Epithelial cell of esophagus (primary cell): ENCODE results near the gene VWA3B.
"Not testable (repeated sequence)": the region's sequence is repeated elsewhere in the genome, so short reads cannot be mapped to it uniquely, and the experiment has no call there.

Experiments
- DNase-seq: peaks from one replicate; pipeline ENCODE4 v3.0.0; 2010; ENCODE audit warnings: low read depth
- H3K4me3 ChIP-seq: 2 replicates; pipeline ENCODE4 v1.5.1; 2011; ENCODE audit warnings: mild to moderate bottlenecking, low read length, control low read depth
- TF ChIP-seq, protein P1 (sequence below): IDR thresholded peaks from 2 replicates; pipeline ENCODE4 v1.5.1; 2011; ENCODE audit warnings: low read depth, mild to moderate bottlenecking, low read length, control low read depth, inconsistent platforms; ENCODE audit not compliant: insufficient read depth; ENCODE audit errors: missing control alignments

VWA3B gene

DNA sequence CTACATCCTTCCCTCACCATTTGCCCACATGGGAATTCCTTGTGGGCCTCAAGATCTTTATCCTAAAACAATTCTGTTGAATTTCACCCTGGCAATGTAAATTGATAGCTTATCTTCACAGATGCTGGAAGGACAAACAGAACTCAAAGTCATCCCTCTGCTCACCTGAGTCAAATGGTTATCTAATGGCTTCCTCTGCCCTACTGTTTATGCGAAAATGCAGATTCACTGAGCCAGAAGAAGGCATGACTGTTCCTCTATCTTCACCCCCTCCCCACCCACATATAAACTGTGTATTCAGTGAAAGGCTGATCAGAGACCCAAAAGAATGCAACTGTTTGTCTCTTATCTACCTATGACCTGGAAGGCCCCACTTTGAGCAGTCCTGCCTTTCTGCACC, 43.9 kb upstream of the VWA3B start:
- TF ChIP-seq, protein P1, sequence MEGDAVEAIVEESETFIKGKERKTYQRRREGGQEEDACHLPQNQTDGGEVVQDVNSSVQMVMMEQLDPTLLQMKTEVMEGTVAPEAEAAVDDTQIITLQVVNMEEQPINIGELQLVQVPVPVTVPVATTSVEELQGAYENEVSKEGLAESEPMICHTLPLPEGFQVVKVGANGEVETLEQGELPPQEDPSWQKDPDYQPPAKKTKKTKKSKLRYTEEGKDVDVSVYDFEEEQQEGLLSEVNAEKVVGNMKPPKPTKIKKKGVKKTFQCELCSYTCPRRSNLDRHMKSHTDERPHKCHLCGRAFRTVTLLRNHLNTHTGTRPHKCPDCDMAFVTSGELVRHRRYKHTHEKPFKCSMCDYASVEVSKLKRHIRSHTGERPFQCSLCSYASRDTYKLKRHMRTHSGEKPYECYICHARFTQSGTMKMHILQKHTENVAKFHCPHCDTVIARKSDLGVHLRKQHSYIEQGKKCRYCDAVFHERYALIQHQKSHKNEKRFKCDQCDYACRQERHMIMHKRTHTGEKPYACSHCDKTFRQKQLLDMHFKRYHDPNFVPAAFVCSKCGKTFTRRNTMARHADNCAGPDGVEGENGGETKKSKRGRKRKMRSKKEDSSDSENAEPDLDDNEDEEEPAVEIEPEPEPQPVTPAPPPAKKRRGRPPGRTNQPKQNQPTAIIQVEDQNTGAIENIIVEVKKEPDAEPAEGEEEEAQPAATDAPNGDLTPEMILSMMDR = no peak
- H3K4me3 ChIP-seq = no peak overlapping the region
- no peak for DNase-seq

DNA sequence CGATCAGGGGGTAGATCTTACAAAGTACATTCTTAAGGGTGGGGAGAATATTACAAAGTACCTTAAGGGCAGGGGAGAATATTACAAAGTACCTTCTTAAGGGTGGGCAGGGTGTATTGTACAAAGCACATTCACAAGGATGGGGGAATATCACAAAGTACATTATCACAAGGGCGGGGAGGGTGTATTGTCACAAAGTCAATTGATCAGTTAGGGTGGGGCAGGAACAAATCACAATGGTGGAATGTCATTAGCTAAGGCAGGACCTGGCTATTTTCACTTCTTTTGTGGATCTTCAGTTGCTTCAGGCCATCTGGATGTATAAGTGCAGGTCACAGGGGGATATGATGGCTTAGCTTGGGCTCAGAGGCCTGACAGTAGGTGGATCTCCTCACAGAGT, 42.2 kb upstream of the VWA3B start:
- not testable (repeated sequence) for DNase-seq, H3K4me3 ChIP-seq

DNA sequence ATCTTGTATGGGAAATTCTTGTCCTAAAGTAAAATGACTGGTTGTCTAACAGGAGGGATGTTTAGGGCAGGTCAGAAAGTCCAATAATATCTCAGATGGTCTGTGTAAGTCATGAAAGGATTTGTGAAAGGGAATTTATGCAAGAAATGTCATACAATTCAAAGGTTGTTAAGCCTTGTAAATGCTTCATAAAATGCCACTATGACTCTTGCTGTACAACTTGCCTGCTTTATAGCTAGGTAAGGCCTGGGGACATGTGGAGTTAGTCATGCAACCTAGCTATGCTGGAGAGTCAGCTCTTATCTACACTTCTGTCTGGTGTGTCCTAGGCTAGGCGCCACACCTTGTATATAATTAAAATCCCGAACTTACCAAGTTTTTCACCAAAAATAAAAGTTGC, 36.9 kb upstream of the VWA3B start:
- TF ChIP-seq, protein P1 = no peak
- DNase-seq = peak; percentile 75
- no peak overlapping the region for H3K4me3 ChIP-seq

DNA sequence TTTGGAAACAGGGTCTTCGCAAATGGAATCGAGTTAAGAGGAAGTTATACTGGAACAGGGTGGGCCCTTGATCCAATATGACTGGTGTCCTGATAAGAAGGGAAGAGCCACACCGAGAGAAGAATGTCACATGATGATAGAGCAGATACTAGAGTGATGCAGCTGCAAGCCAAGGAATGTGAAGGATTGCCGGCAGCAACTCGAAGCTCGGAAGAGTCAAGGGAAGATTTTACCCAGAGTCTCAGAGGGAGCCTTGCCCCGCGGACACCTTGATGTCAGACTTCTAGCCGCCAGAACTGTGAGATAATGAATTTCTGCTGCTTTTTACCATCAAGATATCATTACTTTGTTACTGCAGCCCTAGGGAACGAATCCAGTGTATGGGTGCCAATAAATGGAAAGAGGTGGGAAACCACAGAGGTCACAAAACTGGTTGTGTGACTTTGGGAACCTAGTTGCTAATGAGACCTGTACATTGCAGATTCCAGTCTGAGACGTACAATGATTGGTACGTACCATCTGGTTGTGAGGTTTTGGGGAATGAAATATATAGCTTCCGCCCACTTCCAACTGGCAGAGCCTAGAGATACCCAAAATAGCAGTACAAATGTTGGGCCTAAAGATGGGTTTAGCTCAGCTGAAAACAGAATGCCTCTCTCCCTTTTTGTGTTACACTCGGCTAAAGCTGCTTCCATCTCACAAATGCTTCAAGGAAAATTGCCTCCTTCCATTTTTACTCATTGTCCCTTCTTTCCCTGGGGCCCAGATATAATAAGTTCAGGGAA, 28.6 kb upstream of the VWA3B start:
- no peak overlapping the region for H3K4me3 ChIP-seq
- no peak for DNase-seq
- TF ChIP-seq, protein P1 = no peak

DNA sequence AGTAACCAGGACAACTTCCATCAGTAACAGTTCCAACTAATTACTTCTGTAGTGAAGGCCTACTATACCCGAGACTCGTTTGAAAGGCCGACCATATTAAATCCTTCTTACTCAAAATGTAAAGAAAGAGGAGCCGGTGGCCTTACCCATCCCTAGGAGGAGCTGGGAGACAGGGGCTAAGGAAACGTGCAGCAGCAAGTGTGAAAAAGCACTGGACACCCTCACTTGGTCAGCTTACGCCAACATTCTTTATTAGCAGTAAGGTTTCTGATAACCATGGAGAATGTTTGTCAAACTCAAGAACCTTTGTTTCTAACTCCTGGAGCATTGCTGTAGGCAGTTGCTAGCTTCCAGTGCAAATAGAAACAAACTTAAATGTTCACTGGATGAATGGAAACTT, 26.7 kb upstream of the VWA3B start:
- TF ChIP-seq, protein P1 = no peak
- no peak for DNase-seq
- H3K4me3 ChIP-seq = no peak overlapping the region

DNA sequence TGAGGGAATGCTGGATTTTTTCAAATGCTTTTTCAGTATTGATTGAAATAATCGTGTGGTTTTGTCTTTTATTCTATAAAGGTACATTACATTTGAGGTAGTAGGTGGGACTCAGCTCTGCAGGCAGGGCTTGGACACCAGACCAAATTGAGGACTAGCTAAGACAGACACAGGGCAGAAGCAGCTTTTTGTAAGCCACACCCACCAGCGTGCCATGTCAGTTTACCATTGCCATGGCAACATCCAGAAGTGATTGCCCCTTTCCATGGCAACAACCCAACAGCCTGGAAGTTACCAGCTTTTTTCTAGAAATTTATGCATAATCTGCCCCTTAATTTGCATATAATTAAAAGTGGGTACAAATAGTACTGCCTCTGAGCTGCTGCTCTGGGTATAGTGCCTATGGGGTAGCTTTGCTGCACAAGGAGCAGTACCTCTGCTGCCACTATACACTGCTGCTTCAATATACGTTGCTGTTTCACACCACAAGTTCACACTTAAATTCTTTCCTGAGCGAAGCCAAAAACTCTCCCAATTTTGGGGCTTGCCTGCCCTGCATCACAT, 23.6 kb upstream of the VWA3B start:
- no peak overlapping the region for H3K4me3 ChIP-seq
- TF ChIP-seq, protein P1 = no peak
- DNase-seq = no peak

DNA sequence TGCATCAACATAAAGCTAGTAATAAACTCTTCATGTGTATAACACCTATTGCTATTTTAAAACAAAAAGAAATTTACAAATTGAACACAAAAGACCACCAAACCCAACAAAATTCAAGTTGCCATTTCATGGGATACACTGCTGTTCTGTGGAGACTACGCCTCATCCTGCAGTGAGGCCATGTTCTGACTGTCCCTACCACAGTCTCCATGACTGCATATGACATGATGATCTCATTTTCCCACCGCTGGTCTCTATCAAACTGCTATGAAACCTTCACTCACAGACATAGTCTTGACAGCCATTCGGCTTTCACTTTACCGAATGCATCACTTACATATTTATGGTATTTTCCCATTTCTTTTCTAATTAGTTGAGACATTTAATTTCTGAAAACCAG, 21.2 kb upstream of the VWA3B start:
- TF ChIP-seq, protein P1 = no peak
- DNase-seq = no peak
- H3K4me3 ChIP-seq = no peak overlapping the region
